GM19372 (cell line): ENCODE results near the gene NUP188.
A peak's percentile ranks its signal among the peaks of the same experiment; 100 is the strongest.
"Not testable (repeated sequence)": the region's sequence is repeated elsewhere in the genome, so short reads cannot be mapped to it uniquely, and the experiment has no call there.

Source experiments
- ATAC-seq: cut with Tn5 transposase; IDR thresholded peaks from one replicate; pipeline ENCODE4 v1.9.1; 2021; ENCODE audit warnings: mild to moderate bottlenecking, low read depth, moderate library complexity; ENCODE audit not compliant: unreplicated experiment

NUP188 gene

DNA sequence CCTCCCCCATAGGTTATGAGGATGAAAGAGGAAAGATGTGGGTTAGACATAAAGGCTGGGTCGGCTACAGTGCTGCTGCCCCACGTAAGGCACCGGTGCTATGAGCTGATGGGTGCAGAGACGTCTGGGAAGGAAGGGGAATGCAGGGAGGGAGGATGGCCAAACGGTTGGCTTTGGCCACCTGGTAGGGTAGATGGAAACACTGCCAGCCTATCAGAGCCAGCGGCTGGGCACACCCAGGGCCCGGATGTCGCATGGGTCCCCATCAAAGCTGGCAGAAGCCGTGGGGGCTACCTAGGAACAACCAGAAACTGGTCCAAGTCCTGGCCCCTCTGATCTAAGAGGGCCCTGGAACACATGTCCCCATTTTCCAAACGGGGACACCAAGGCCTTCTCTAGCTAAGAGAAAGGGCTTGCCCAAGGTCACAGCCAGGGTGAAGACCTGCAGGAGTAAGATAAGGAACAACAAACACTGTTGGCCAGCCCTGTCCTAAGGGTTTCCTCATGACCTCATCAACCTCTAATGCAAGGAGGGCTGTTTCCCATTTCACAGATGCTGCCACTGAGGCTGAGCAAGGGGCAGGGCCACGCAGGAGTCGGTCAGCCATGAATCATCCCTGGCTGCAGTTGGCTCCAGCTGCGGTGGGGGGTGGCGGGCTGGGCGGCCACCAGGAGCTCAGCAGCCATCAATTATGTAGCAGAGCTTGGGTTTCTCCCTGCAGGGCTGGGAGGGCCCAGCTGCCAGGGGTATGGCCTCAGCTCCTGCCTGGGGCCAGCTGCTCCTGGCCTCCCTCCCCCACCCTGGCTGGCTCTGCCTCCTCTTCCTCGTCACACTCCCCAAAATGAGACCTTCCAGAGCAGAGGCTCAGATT lies 75.8 kb downstream of the NUP188 start:
- no peak for ATAC-seq

DNA sequence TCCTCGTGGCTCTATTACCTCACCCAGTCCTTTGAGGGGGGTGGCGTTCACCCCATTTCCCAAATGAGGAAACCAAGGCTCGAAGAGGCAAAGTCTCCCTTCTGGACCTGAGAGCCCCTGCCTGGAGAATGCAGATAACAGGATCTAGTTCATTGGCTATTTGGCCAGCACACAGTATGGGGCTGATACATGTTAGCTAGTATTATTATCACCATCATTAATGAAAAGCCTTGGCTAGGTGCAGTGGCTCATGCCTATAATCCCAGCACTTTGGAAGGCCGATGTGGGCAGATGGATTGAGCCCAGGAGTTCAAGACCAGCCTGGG lies 76.4 kb downstream of the NUP188 start:
- ATAC-seq: no peak

DNA sequence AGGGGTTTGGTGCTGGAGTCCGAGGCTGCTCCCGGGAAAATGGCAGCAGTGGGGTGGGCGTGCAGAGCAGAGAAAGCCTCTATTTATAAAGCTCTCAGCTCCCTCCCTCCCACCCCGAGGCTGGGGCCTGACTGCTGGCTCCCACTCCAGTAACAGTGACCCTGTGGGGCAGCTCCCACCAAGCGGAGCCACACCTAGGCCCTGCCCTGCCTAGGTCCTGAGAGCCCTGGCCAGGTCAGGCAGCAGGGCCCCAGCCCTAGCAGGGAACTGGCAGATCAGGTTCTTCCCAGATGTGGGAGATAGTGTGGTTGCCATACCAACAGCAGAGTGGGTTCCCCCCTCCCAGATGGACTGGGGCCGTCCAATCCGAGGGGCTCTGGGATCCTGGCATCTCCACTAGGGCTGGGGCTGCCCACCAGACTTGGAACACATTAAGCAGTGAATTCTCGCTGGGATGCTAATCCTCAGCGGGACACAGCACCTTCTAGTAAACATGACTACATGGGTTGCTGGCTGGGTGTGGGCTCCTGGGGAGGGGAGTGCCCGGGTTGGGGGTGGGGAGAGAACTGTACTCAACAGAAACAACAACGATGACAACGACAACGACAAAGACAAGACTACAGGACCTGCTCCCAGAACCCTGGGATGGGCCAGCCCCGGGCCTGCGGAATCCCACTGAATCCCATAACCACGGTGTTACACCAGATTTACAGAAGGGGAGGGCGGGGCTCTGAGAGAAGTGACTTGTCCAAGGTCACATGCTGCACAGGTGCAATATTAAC lies 79.1 kb downstream of the NUP188 start:
- ATAC-seq: no peak

- no peak for ATAC-seq
Observed at GRCh38 chr9:129027224-129027684, 79.8 kb downstream of the NUP188 start.

GRCh38 chr9:129027685-129028191 lies 80.2 kb downstream of the NUP188 start:
- peak; percentile 36 for ATAC-seq

DNA sequence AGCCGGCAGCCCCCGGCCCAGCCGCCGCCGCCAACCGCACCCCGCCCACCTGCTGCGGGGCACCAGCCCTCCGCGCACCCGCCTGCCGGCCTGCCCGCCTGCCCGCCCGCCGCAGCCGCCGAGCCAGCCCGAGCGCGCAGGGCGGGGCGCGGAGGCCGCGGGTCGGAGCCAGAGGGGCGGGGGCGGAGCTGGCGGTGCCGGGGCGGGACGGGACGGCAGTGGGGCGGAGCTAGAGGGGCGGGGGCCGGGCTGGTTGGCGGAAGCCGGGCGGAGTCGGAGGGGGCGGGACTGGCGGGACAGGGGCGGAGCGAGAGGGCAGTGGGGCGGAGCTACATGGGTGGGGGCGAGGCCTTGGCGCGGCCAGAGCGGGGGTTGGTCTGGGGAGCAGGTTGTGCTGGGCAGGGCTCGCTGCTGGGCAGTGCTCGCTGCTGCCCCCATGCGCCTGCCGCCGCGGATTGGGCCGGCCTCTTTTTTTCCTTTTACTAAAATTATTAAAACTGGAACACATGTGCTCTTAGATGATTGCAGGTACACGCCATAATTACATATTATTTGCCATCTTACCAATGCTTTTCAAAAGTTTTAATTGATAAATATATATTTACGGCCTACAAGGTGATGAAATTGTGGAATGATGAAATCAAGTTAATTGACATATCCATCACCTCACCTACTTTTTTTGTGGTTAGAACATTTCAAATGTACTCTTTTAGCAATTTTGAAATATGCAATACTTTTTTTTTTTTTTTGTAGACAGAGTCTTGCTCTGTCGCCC lies 80.9 kb downstream of the NUP188 start, which contains the start of gene SH3GLB2:
TSS of gene SH3GLB2 (minus strand) at position 140 of the 775 bp plus-strand sequence. CDS start 177 bp downstream, outside the sequence.
- peak; percentile 79 for ATAC-seq

GRCh38 chr9:129030191-129030590 lies 82.7 kb downstream of the NUP188 start:
- ATAC-seq: no peak

- ATAC-seq: no peak
Observed at GRCh38 chr9:129031514-129031913, 84.0 kb downstream of the NUP188 start.

DNA sequence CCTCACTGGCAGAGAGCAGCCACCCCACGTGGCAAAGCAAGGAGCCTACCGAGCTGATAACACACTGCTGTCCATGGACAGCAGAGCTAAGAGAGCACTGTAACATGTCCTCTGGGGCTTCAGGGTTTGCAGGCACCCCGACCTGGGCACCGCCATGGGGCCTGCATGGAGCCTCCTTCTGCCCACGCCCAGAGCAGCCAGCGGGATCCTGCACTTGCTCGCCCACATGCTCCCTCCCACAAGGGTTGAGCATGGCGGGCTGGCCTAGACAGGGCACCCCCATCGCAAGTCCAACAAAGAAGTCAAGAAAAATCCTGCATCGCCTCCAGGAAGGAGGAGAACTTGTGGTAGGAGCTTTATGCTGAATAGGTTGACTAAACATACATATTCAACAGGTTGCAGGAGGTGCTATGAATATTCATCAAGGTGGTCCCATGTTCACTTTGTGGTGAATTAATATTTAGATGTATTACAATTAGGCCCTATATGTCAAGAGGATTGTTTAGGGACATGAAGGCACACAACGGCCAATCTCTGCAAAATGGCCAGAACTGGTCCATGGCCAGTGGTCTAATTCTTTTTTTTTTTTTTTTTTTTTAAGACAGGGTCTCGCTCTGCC lies 85.2 kb downstream of the NUP188 start:
- no peak for ATAC-seq

DNA sequence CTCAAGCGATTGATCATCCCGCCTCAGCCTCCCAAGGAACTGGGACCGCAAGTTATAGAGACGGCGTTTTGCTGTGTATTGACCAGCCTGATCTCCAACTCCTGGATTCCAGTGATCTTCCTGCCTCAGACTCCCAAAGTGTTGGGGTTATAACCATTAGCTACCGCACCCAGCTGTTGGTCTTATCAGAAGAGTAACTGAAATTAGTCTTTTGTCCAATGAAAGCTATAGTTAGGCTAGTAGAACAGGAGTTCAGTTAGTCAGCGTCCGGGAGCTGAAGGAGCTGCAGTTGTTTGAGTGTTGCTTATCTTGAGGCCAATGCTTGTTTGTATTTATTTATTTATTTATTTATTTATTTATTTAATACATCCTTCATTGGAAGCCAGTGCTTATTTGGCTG lies 85.7 kb downstream of the NUP188 start:
- ATAC-seq: no peak

DNA sequence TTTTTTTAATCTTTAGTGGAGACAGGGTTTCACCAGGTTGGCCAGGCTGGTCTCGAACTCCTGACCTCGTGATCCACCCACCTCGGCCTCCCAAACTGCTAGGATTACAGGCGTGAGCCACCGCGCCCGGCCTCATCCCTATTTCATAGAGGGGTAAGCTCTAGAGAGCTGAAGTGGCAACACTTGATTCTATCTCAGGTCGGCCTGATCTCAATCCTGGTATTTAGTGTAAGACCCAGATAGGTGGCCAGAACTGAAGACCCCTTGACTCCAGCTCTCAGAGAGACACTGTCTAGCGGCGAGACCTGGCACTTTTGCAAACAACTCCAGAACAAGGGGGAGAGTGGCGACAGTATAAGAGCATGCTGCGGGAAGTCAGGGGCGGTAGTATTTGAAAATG lies 88.3 kb downstream of the NUP188 start:
- ATAC-seq: not testable (repeated sequence)

DNA sequence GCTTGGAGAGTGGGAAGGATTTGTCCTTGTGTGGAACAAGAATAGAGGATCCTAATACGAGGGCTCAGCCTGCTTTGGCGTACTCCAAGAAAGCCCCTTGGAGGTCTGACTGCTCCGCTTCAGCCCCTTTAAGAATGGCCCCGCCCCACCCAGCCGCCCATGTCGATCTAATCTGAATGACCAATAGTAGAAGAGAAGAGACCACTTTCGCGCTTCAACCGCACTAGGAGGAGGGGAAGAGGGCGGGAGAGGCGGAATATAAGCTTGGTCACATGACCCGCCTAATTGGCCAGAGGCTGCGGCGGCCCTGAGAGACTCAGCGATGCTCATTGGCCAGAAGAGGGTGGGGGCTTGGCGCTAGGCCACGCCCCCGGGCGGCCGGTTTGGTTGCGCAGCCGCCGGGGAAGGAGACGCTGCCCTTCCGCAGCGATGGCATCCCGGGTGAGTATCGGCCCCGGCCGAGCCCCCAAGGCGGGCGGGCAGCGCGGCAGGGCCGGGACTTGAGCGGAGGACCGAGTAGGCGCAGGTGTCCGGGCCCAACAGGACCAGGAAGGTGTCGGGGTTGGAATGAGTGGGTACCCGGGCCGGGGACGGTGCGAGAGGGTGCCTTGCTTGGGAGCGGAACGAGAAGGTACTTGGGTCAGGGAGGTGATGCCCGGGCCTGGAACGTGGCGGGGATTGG lies 88.9 kb downstream of the NUP188 start, which contains the start of gene MIGA2:
TSS of gene MIGA2 (plus strand) at position 386 of the 682 bp plus-strand sequence. CDS start 3,969 bp downstream, outside the sequence.
- peak; percentile 98 for ATAC-seq

DNA sequence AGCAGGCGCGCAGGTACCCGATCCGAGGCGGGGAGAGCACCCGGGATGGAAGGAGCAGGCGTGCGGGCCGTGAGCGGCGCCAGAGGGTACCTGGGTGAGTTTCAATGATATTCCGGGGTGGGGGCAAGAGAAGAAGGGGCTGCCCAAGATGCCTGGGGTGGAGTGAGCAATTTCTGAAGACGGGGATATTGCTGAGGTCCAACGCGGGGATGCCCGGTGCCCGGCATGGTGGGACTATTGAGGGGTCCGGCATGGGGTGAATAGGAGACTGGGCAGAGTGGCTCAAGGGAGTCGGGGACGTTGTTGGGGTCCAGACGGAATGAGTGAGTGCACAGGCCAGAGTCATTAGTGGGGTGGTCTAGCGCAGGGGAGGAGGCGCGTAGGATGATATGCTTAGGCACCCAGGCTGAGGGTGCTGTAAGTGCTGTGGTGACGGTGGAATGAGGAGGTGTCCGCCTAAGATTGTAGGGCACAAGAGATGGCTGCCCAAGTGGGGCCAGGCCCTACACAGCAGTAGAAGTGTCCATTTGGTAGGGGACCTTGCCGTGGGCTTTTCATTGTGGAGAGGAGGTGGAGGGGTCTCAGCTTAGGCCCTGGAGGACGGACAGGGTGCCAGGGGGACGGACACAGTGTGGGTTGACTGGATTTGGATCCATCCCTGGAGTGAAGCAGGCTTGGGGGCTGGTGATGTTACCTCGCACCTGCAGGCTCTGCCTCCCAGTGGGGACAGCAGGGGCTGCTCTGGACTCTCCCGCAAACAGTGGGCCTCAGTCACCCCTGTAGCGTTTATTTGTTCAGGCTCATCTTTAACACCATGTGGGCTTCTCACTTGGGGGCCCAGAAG lies 89.6 kb downstream of the NUP188 start:
- ATAC-seq: no peak

GRCh38 chr9:129037767-129038098 lies 90.2 kb downstream of the NUP188 start:
- ATAC-seq: no peak

GRCh38 chr9:129038109-129038852 lies 90.8 kb downstream of the NUP188 start:
- ATAC-seq: no peak

- no peak for ATAC-seq
Observed at GRCh38 chr9:129040113-129040643, 92.7 kb downstream of the NUP188 start.

GRCh38 chr9:129042016-129042415 lies 94.5 kb downstream of the NUP188 start:
- ATAC-seq: no peak

GRCh38 chr9:129052592-129052991 lies 105.1 kb downstream of the NUP188 start:
- ATAC-seq: no peak
